ENCODE results near the gene FAM163A. TPM values are rescaled to one million over a fixed set of nuclear protein-coding genes. Genes with fewer than 3 reads are reported as not detected.
A peak's percentile ranks its signal among the peaks of the same experiment; 100 is the strongest.
"Not testable (repeated sequence)": the region's sequence is repeated elsewhere in the genome, so short reads cannot be mapped to it uniquely, and the experiment has no call there.

FAM163A gene
- total and polyA plus RNA-seq, 9 of the 15 experiments (the other 6 are each of a cell fraction or from before 2014, with no cell fraction given) = not detected

DNA sequence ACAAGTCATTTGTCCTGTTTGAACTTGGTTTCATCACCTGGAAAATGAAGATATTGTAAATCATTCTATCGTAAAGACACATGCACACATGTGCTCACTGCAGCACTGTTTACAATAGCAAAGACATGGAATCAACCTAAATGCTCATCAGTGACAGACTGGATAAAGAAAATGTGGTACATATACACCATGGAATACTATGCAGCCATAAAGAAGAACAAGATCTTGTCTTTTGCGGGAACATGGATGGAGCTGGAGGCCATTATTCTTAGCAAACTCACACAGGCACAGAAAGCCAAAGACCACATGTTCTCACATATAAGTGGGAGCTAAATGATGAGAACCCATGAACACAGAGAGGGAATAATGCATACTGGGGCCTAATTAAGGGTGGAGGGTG lies 61.3 kb downstream of the FAM163A start:
- H3K4me2 ChIP-seq (ENCODE audit: insufficient read depth, low read length); POLR2A ChIA-PET; FAIRE-seq; CTCF ChIA-PET (ENCODE audit: low intra/inter-chr PET ratio); BruUV-seq (replicated peaks); DNase-seq (ENCODE audit: extremely low read depth in 1 of 4, low spot score in 3 of 4); H3K9me1 ChIP-seq (ENCODE audit: control insufficient read depth, insufficient read depth, low read length); H3K36me3 ChIP-seq (ENCODE audit: control insufficient read depth, insufficient read depth, low read length); H3K4me3 ChIP-seq; intact Hi-C loops (cut with micrococcal nuclease); H3K79me2 ChIP-seq (ENCODE audit: control insufficient read depth, insufficient read depth, low read length); H4K20me1 ChIP-seq (replicated peaks; ENCODE audit: control insufficient read depth, insufficient read depth, low read length); H3K27ac ChIP-seq (ENCODE audit: extremely low read depth, low read depth, low read length); H3K4me1 ChIP-seq (replicated peaks in 1 of 2; ENCODE audit: control insufficient read depth in 2 of 2, insufficient read depth in 2 of 2, low read length in 2 of 2); H2AFZ ChIP-seq (ENCODE audit: low read depth, low read length); H3K9ac ChIP-seq (ENCODE audit: insufficient read depth in 1 of 2, low read depth in 2 of 2, low read length in 2 of 2); H3K9me3 ChIP-seq (replicated peaks; ENCODE audit: control insufficient read depth, insufficient read depth, low read depth, low read length); ATAC-seq: not testable (repeated sequence)
- TF ChIP-seq ZNF146 (CRISPR knock-in tag; IDR thresholded peaks at IDR 0.05; ENCODE audit: unreplicated experiment) = peak; percentile 89
- in situ Hi-C loops (cut with MboI) = loop anchor here (5.0 to 10.0 kb wide), 2 partner anchors 87 to 560 kb away; no protein-coding TSS in a partner anchor
- WGBS (ENCODE audit: insufficient coverage, low coverage, missing lambda C conversion rate) = 0% methylated on average over 2 of the region's 2 CpGs
- peaks cover 30 to 64% of the 10 kb centered on the region in 2 experiments for H3K27me3 ChIP-seq (ENCODE audit: control insufficient read depth in 2 of 2, insufficient read depth in 2 of 2, low read length in 2 of 2)

DNA sequence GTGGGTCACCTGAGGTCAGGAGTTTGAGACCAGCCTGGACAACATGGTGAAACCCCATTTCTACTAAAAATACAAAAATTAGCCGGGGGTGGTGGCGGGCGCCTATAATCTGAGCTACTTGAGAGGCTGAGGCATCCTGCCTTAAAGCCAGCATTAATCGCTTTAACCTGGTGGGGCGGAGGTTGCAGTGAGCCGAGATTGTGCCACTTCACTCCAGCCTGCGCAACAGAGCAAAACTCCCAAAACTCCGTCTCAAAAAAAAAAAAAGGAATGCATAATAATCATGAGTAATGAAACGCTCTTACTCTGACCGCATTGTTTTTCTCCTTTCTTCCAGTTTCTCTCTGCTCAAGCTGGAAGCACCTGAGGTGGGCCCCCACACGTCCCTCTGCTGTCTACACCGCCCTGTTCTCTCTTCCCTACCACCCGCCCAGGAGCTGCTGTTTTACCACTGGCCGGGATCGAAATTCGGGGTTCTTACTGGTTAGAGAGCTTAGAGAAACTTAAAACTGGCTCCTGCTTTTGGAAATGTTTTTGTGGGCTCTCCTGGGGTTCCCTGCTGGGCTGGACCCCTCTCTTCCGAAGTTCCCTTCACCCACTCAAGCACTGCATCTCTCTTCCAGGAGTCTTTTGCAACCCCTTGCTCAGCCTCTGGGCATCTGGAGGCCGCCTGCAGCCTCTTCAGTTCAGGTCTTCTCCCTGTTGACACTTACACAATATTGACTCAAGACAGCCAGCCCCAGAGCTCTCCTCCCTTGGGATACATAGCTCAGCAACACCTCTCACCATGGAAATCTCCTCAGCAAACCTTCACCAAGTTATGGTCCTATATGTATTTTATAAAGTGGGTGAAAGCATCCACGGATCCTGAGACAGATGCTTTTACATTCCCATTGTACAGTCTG lies 62.5 kb downstream of the FAM163A start:
- Histone ChIP-seq H3K4me3 (no peak overlapping the region), H3K79me2 (ENCODE audit: control insufficient read depth, insufficient read depth, low read length) (no peaks in the 10 kb centered on the region), H3K9me3 (replicated peaks; ENCODE audit: control insufficient read depth, insufficient read depth, low read depth, low read length) (no peaks in the 10 kb centered on the region), H3K27me3 (ENCODE audit: control insufficient read depth in 2 of 2, insufficient read depth in 2 of 2, low read length in 2 of 2) (peaks cover 21 to 62% of the 10 kb centered on the region in 2 experiments), H3K9ac (ENCODE audit: insufficient read depth in 1 of 2, low read depth in 2 of 2, low read length in 2 of 2) (no peak overlapping the region), H2AFZ (ENCODE audit: low read depth, low read length) (no peak overlapping the region), H4K20me1 (replicated peaks; ENCODE audit: control insufficient read depth, insufficient read depth, low read length) (peaks cover 13% of the 10 kb centered on the region; the same call in 1 of the 2 replicates), H3K36me3 (ENCODE audit: control insufficient read depth, insufficient read depth, low read length) (no peaks in the 10 kb centered on the region), H3K9me1 (ENCODE audit: control insufficient read depth, insufficient read depth, low read length) (no peaks in the 10 kb centered on the region), H3K4me1 (replicated peaks in 1 of 2; ENCODE audit: control insufficient read depth in 2 of 2, insufficient read depth in 2 of 2, low read length in 2 of 2) (peaks cover 0 to 4% of the 10 kb centered on the region in 2 experiments; a peak in 1 of 5 replicates), H3K4me2 (ENCODE audit: insufficient read depth, low read length) (no peak overlapping the region), H3K27ac (ENCODE audit: extremely low read depth, low read depth, low read length) (no peak overlapping the region)
- 2% methylated on average over 19 of the region's 19 CpGs for WGBS (ENCODE audit: insufficient coverage, low coverage, missing lambda C conversion rate)
- intact Hi-C loops (cut with micrococcal nuclease) (no loop called here), in situ Hi-C loops (cut with MboI) (loop anchor here (10.0 kb wide), 1 partner anchor 561 kb away; no protein-coding TSS in a partner anchor)
- FAIRE-seq (no peak), DNase-seq (ENCODE audit: extremely low read depth in 1 of 4, low spot score in 3 of 4) (no peak), ATAC-seq (no peak)
- CTCF ChIA-PET (ENCODE audit: low intra/inter-chr PET ratio) = interaction anchor here (0.6 kb wide), 2 partner anchors 99 to 1618 kb away, joined by 4 read pairs; no protein-coding TSS in a partner anchor
- BruUV-seq (replicated peaks) = no TSS peak
- POLR2A ChIA-PET = interaction anchor here (0.7 kb wide), 2 partner anchors 99 to 591 kb away, joined by 3 to 4 read pairs; no protein-coding TSS in a partner anchor
- TF ChIP-seq ZNF707 (CRISPR knock-in tag; conservative IDR thresholded peaks at IDR 0.05) (no peak), DACH1 (IDR thresholded peaks at IDR 0.05; ENCODE audit: partially characterized antibody) (no peak), ZNF274 (IDR thresholded peaks at IDR 0.05; ENCODE audit: borderline replicate concordance, low read depth, low read length) (no peak), ZNF57 (CRISPR knock-in tag; IDR thresholded peaks at IDR 0.05) (no peak), ZNF232 (CRISPR knock-in tag; IDR thresholded peaks at IDR 0.05) (no peak), NFE2 (IDR thresholded peaks at IDR 0.05; ENCODE audit: low read depth) (no peak), CCAR2 (IDR thresholded peaks at IDR 0.05; ENCODE audit: low read depth, low read length) (no peak), RBM25 (IDR thresholded peaks at IDR 0.05; ENCODE audit: low read depth, low read length, severe bottlenecking) (no peak), SNIP1 (IDR thresholded peaks at IDR 0.05; ENCODE audit: low read depth) (no peak), ZNF717 (CRISPR knock-in tag; IDR thresholded peaks at IDR 0.05) (no peak)
- TF ChIP-seq, protein P1, sequence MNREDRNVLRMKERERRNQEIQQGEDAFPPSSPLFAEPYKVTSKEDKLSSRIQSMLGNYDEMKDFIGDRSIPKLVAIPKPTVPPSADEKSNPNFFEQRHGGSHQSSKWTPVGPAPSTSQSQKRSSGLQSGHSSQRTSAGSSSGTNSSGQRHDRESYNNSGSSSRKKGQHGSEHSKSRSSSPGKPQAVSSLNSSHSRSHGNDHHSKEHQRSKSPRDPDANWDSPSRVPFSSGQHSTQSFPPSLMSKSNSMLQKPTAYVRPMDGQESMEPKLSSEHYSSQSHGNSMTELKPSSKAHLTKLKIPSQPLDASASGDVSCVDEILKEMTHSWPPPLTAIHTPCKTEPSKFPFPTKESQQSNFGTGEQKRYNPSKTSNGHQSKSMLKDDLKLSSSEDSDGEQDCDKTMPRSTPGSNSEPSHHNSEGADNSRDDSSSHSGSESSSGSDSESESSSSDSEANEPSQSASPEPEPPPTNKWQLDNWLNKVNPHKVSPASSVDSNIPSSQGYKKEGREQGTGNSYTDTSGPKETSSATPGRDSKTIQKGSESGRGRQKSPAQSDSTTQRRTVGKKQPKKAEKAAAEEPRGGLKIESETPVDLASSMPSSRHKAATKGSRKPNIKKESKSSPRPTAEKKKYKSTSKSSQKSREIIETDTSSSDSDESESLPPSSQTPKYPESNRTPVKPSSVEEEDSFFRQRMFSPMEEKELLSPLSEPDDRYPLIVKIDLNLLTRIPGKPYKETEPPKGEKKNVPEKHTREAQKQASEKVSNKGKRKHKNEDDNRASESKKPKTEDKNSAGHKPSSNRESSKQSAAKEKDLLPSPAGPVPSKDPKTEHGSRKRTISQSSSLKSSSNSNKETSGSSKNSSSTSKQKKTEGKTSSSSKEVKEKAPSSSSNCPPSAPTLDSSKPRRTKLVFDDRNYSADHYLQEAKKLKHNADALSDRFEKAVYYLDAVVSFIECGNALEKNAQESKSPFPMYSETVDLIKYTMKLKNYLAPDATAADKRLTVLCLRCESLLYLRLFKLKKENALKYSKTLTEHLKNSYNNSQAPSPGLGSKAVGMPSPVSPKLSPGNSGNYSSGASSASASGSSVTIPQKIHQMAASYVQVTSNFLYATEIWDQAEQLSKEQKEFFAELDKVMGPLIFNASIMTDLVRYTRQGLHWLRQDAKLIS (CRISPR knock-in tag; IDR thresholded peaks at IDR 0.05) = no peak
